HTERT RPE-1 (cell line): ENCODE results near the gene MT4.
"Not testable (repeated sequence)": the region's sequence is repeated elsewhere in the genome, so short reads cannot be mapped to it uniquely, and the experiment has no call there.

Experiments
- in situ Hi-C: fragments of 300-500 bp; cut with MboI; formaldehyde crosslinking; loops from 4 replicates; pipeline ENCODE4 v1.14.3; 2020; ENCODE audit warnings: low sequenced_read_pairs

The MT4 gene

GRCh38 chr16:56558024-56558747 is 6.7 kb upstream of the MT4 start:
- in situ Hi-C loops = no loop called here

DNA sequence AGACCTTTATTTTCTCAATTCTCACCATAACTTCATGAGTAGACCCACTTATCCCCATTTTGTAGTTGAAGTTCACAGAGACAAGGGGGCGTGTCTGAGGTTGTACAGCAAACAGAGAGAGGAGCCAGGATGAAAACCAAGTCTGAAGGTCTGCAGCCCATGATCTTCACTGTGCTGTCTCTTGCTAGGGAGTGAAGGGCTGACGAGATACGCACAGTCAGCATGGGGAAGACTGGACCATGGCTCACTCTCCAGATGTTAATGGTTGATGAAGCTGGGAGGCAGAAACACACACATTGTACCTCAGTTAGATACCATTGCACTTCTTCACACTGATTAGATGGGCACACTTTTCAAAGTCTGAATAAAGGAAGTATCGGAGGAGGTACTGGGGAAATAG is 5.8 kb upstream of the MT4 start:
- in situ Hi-C loops = no loop called here

- in situ Hi-C loops = no loop called here
These were observed 4.4 kb upstream of the MT4 start for GRCh38 chr16:56560447-56560846.

DNA sequence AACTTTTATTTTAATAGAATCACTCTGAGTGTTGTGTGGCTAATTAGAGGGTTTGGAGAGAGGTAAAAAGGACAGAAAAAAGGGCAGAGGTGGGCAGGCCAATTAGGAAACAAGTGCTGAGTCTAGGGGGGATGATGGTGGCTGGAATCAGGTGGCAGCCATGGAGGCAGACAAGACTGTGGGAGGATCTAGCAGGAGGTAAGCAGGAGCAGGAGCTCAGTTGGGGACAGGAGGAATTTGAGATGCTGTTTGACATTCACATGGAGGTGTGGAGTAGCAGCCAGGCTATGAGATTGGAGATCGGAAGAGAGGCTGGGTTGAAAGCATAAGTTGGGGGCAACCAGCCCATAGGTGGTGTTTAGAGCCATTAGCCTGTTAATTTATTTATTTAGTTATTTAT is 3.7 kb upstream of the MT4 start:
- in situ Hi-C loops = no loop called here

GRCh38 chr16:56569971-56570370 is 5.1 kb downstream of the MT4 start:
- in situ Hi-C loops = no loop called here

DNA sequence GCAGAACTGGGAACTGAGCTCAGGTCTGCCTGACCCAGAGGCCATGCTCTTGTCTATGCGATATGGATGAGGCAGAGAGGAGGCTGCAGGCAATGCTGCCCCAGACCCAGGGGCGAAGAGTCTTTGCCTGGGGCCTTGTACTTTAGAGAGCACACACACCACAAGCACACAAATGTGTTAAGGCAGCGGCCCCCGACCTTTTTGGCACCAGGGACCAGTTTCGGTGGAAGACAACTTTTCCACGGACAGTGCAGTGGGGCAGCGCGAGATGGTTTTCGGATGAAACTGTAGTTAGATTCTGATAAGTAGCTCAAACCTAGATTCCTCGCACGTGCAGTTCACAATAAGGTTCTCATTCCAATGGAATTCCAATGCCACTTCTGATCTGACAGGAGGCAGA is 6.7 kb downstream of the MT4 start:
- in situ Hi-C loops = no loop called here

DNA sequence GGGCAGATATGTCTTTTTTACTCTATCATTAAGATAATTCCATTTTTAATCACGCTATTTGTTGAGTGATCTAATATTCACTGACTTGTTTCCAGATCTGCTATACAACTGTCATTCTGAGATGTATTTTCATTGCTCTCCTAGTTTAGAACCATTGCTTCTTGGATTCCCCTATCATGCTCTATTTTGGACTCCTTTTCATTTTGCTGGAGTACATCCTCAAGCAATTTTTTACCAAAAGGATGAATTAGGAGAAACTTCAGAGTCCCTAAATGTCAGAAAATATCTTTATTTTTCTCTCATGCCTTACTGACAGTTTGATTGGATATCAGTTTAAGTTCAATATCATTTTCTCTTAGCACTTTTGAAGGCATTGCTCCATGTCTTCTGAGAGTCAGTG is 9.8 kb downstream of the MT4 start:
- in situ Hi-C loops = no loop called here

- in situ Hi-C loops = no loop called here
These were observed 11.9 kb downstream of the MT4 start for GRCh38 chr16:56576585-56577299.

DNA sequence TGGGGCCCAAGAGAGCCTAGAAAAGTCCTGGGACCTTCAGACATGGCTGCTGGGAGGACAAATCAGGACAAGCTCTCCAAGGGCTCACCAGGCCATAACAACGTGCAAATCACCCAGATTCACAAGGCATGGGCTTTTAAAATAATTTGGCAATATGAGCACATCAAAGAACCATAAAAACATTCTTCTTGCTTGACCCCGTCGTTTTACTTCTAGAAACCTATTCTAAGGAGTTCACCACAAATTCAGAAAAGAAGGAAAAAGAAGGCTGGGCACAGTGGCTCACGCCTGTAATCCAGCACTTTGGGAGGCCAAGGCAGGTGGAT is 12.4 kb downstream of the MT4 start:
- in situ Hi-C loops = no loop called here

DNA sequence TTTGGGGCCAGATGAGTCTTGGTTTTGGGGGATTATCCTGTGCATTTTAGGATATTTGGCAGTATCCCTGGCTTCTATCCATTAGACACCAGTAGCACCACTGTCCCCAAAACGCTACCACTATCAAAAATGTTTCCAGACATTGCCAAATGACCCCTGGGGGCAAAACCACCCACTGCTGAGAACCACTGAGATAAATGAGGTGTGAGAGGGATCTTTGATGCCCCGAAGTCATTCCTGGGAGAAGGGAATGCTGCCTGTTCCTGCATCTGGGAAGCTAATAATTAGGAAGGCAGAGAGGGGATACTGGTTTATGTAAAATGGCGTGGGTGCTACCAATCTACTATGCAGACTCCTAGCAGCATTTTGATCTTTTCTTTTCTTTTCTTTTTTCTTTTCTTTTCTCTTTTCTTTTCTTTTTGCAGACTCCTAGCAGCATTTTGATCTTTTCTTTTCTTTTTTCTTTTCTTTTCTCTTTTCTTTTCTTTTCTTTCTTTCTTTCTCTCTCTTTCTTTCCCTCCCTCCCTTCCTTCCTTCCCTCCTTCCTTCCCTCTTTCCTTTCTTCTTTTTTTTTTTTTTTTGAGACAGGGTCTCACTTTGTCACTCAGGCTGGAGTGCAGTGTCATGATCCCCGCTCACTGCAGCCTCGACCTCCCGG is 15.6 kb downstream of the MT4 start:
- in situ Hi-C loops = no loop called here

DNA sequence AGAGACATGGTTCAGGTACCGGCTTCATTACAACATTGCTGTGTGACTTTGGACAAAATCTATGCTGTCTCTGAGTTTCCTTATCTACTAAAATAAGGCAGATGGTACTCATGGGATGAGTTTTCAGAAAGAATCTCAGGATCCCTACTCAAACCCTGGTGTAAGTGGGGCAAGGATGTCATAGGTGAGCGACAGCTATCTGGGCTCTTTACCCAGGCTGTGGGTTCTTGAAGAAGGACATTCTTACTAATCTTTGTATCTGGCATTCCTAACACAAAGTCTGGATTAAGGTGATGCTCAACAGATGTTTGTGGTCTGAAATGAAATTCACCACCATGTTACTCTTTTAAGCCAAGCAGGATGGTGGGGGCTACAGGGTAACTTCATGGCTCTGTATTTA is 18.0 kb downstream of the MT4 start:
- in situ Hi-C loops = not testable (repeated sequence)

GRCh38 chr16:56583351-56584168 is 18.7 kb downstream of the MT4 start:
- in situ Hi-C loops = no loop called here

GRCh38 chr16:56584276-56584675 is 19.4 kb downstream of the MT4 start:
- in situ Hi-C loops = no loop called here

- in situ Hi-C loops = no loop called here
These were observed 23.9 kb downstream of the MT4 start for GRCh38 chr16:56588781-56589140.

DNA sequence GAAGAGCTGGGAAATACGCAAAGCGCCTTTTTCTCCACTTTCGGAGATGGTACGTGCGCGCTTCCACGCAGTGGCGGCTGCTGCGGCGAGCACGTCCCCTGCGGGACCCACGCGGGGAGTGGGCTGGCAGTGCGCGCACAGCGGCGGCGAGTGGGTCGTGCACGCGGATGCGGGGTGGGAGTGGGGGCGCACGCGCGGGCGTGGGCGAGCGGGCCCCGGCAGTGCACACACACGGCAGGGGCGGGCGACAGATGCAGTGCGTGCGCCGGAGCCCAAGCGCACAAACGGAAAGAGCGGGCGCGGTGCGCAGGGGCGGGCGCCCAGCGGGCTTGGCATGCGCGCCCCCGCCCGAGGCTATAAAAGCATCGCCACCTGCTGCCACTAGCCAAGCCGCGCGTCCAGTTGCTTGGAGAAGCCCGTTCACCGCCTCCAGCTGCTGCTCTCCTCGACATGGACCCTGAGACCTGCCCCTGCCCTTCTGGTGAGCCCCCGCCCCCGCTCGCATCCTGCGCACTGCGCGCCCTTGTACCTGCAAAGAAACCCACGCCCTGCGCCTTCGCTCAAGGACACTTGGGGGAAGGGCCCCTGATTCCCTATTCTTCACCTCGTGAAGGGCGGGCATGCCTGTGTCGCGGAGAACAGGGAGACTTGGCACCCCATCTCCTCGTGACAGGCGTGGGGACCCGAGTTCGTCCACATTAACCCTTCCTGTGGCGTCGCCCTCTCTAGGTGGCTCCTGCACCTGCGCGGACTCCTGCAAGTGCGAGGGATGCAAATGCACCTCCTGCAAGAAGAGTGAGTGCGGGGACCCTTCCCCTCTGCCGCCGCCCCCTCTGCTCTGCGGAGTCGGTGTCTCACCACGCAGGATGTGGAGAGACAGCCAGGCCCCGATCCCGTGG is 24.5 kb downstream of the MT4 start, which contains the start of gene MT3:
Gene MT3, plus strand, starts transcription at position 388 of the 899 bp plus-strand sequence. Its CDS starts 63 bp downstream, at position 451.
- in situ Hi-C loops = no loop called here

GRCh38 chr16:56591377-56592060 is 26.6 kb downstream of the MT4 start:
- in situ Hi-C loops = no loop called here

- in situ Hi-C loops = no loop called here
These were observed 28.9 kb downstream of the MT4 start for GRCh38 chr16:56593573-56594291.

GRCh38 chr16:56594292-56594619 is 29.4 kb downstream of the MT4 start:
- in situ Hi-C loops = no loop called here

DNA sequence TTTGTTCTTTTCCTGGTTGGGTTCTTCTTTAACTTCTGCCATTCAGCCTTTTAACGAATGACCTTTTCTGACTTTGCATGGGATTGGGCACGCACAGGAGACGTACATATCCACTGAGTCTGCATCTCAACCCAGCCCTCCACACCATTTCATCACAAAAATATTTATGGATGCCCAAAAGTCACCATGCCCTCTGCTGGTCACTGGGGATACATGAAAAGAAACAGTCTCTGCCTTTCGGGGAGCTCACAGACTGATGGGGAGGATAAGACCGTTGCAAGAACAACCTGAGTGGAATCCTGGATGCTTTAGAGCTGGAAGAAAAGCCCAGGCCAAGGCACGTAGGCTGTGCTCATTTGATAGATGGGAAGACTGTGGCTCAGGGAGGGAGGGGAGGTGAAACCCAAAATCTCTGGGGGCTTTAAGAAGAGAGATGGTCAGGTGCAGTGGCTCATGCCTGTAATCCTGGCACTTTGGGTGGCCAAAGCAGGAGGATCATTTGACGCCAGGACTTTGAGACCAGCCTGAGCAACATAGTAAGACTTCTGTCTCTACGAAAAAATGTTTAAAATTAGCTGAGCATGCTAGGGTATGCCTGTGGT is 35.6 kb downstream of the MT4 start:
- in situ Hi-C loops = no loop called here
